ENCODE measurements around the gene FBXW5. TPM values are rescaled to one million over a fixed set of nuclear protein-coding genes. Genes with fewer than 3 reads are reported as not detected.

FBXW5 gene
- total RNA-seq, 1 experiment from 2014 or later, result 72.6 TPM

GRCh38 chr9:136964833-136965422 is 20.4 kb upstream of the FBXW5 start:
- intact Hi-C loops (cut with micrococcal nuclease; ENCODE audit: unreplicated experiment) (no loop called here), in situ Hi-C loops (cut with HindIII; ENCODE audit: low pct_unique_long_range_greater_than_20kb, low sequenced_read_pairs) (no loop called here)
- Histone ChIP-seq H3K4me1 (ENCODE audit: control insufficient read depth, insufficient read depth, low read length) (peaks cover 5% of the 10 kb centered on the region; the same call in 1 of the 2 replicates), H3K4me3 (ENCODE audit: low read depth in 2 of 2, low read length in 2 of 2) (no peak overlapping the region), H3K27me3 (ENCODE audit: control insufficient read depth, insufficient read depth, low read length) (no peaks in the 10 kb centered on the region), H3K27ac (ENCODE audit: low read length) (no peak overlapping the region), H3K36me3 (ENCODE audit: control insufficient read depth, insufficient read depth, low read length) (no peaks in the 10 kb centered on the region), H3K9me3 (ENCODE audit: control insufficient read depth, insufficient read depth, low read depth, low read length) (no peaks in the 10 kb centered on the region)
- TF ChIP-seq SIN3A (IDR thresholded peaks at IDR 0.05; ENCODE audit: borderline replicate concordance, insufficient read depth, low read depth, low read length) (no peak), TCF7L2 (IDR thresholded peaks at IDR 0.05; ENCODE audit: low read depth, low read length) (no peak), CTCF (IDR thresholded peaks at IDR 0.05) (no peak), POLR2AphosphoS5 (IDR thresholded peaks at IDR 0.05; ENCODE audit: low read depth, low read length) (no peak), REST (IDR thresholded peaks at IDR 0.05; ENCODE audit: insufficient read depth in 1 of 2, low read depth in 2 of 2, low read length in 1 of 2) (no peak)
- DNase-seq (ENCODE audit: low read depth, low spot score) (no peak), ATAC-seq (no peak)
- ChIA-PET POLR2A (interaction anchor here (0.6 kb wide), 1 partner anchor 485 kb away, joined by 4 read pairs; no protein-coding TSS in a partner anchor), CTCF (interaction anchor here (0.6 kb wide), 2 partner anchors 13 to 14 kb away, joined by 6 to 8 read pairs; no protein-coding TSS in a partner anchor)
- BruUV-seq (replicated peaks), result no TSS peak

GRCh38 chr9:136964171-136964689 is 19.7 kb upstream of the FBXW5 start:
- POLR2A ChIA-PET, result no interaction called here
- ATAC-seq (0 out of 2 replicates have a peak, but pooled peaks have one; percentile 10), DNase-seq (ENCODE audit: low read depth, low spot score) (no peak)
- Histone ChIP-seq H3K36me3 (ENCODE audit: control insufficient read depth, insufficient read depth, low read length) (no peaks in the 10 kb centered on the region), H3K4me1 (ENCODE audit: control insufficient read depth, insufficient read depth, low read length) (peaks cover 5% of the 10 kb centered on the region; the same call in 1 of the 2 replicates), H3K9me3 (ENCODE audit: control insufficient read depth, insufficient read depth, low read depth, low read length) (no peaks in the 10 kb centered on the region), H3K4me3 (ENCODE audit: low read depth in 2 of 2, low read length in 2 of 2) (no peak overlapping the region), H3K27me3 (ENCODE audit: control insufficient read depth, insufficient read depth, low read length) (no peaks in the 10 kb centered on the region), H3K27ac (ENCODE audit: low read length) (no peak overlapping the region)
- no TSS peak for BruUV-seq (replicated peaks)
- intact Hi-C loops (cut with micrococcal nuclease; ENCODE audit: unreplicated experiment) (no loop called here), in situ Hi-C loops (cut with HindIII; ENCODE audit: low pct_unique_long_range_greater_than_20kb, low sequenced_read_pairs) (no loop called here)
- TF ChIP-seq REST (IDR thresholded peaks at IDR 0.05; ENCODE audit: insufficient read depth in 1 of 2, low read depth in 2 of 2, low read length in 1 of 2), result no peak
- CTCF ChIA-PET, result interaction anchor here (0.6 kb wide), 2 partner anchors 12 to 13 kb away, joined by 6 to 8 read pairs; no protein-coding TSS in a partner anchor
